Dermis blood vessel endothelial cell (primary cell): Measurements from ENCODE around the gene NKX2-8. TPM values are rescaled to one million over a fixed set of nuclear protein-coding genes. Genes with fewer than 3 reads are reported as not detected.
"Not testable (repeated sequence)": the region's sequence is repeated elsewhere in the genome, so short reads cannot be mapped to it uniquely, and the experiment has no call there.

Experiments
- DNase-seq: peaks from one replicate; pipeline ENCODE4 v3.0.0; 2010
- total RNA-seq: library from RNA; depleted of rRNA; stranded (reverse); fragments of >200 nt; gene quantifications from 2 replicates; pipeline ENCODE4 v1.2.3, GENCODE V29; 2014

The NKX2-8 gene
- total RNA-seq, 1 donor from 2014 or later = not detected

DNA sequence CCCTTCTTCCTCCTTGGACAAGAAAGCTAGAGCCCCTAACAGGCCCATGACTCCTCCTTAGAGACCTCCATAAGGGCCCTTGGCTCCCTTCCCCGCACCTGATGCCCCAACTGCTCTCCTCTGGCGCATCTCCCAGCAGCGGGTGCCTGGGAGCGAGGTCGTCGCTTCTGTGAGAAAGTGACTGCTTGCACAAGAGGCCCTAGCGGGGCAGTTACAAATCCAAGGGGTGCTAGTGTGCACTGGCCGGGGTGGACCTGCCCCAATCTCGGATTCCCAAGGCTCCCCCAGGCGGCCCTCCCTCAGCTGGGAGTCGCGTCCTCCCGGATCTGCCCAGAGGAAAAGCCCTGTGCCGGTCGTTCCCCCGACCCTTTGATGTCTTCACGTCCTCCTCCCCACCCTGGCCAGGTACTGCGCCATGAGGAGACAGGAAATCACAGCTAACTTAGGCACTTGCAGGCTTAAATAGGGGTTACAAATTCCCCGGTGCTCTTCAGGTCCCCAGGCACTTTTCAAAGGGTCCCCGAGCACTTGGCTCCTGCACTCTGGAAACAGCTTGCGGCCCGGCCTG is 2.8 kb downstream of the NKX2-8 start:
- no peak for DNase-seq

DNA sequence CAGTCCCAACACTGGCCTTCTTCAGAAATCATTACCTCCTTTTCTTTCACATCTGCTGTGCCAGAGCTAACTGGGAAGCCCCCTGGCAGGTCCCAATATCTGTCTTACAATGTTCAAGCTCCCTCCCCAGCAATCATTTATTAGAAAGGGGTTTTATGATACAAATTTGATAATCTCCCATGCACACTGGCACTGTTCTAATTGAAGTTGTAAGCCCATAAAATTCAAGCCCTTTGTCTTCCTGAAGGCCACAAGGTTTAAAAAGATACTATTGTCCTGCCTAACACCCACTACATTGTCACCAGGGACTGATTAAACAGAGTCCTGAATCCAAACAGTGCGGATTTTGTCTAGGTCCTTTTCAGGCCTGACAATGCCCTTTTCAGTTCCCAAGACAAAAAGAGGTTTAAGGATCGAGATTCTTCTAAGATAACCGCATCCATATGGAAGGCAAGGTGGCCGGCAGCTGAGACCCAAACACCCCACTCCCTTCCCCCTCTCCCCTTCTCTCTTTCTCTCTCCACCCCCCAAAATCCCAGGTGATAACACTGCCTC is 3.3 kb downstream of the NKX2-8 start:
- DNase-seq = no peak

DNA sequence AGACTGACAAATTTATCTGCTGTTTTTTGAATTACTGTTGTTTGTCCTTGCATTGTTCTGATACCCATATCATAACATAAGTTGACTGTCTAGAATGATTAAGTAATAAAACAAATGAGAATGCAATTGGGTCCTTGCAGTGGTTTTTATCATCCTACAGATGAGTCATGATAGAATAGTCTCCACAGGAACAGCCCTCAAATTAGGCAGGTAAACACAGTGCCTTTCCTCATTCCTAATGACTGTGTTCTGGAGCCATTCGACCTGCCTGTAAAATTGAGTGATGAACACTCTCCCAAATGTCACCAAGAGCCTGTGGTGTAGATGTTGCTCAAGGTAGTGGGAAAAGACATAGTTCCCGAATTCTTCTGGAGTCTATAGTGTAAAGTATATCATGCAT is 12.3 kb downstream of the NKX2-8 start:
- DNase-seq = no peak

- peak; percentile 49 for DNase-seq
Observed at GRCh38 chr14:36556811-36557433, 25.5 kb downstream of the NKX2-8 start.

- DNase-seq = no peak
Observed at GRCh38 chr14:36555998-36556743, 26.2 kb downstream of the NKX2-8 start.

DNA sequence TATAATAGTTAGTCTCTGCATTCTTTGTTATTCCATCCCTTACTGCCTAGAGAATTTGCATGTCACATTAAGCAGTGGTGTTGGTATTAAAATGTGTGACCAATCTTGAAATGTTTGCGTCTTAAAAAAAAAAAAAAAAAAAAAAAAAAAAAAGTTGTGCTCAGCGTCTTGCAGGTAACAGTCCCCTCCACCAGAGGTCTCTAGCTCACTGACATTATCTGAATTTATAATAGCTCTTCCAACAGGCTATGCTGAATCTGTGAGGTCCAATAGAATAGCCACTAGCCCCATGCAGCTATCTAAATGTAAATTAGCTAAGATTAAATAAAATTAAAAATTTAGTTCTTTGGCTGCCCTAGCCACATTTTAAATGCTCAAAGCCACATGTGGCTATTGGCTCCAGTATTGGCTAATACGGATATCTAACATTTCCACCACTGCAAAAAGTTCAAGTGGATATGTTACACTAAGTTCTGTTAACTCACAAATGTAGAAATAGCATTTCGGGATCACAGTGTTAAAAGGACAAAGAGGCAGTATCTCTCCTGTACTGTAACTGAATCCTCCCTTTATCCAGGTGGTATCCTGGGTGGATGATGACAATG is 28.7 kb downstream of the NKX2-8 start:
- DNase-seq = peak; percentile 69

- no peak for DNase-seq
Observed at GRCh38 chr14:36550899-36551298, 31.5 kb downstream of the NKX2-8 start.

DNA sequence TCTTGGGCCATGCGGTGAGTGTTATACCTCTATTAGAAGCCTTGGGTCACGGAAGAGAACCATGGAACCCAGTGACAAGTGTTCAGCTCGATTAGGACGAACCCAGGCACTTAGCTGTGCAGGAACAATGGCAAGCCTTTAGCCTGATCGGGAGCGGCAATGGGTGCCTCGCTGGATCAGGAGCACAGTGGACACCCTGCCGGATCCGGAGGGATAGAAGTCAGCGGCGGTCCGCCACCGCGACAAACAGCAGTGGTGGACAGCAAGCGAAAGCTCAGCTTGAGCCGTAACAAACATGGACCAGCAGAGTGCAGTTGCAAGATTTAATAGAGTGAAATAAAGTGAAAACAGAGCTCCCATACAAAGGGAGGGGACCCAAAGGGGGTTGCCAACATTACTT is 38.1 kb downstream of the NKX2-8 start:
- not testable (repeated sequence) for DNase-seq

DNA sequence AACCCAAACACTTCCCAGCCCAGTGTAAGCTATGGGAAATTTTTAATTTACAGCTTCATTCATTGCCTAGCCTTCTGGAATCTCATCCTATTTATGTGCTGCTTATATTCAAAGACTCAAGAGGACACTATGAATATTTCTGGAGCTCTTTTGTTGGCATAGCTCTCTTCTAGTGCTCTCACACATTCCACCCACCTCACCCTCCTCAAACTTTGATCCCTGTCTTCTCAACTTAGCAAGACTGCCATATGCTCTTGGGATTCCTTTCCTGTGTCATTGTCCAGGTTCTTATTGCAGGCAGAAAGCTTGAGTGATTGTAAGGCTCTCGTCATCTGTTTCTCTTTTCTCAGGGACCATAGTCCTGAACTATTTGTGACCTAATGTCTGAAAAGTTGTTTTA is 44.4 kb downstream of the NKX2-8 start:
- DNase-seq = no peak

Other genes with a start within 250 kb of the NKX2-8 start
- not detected in 2 replicates for gene NKX2-1, start 62.4 kb downstream of the NKX2-8 start, total RNA-seq
- gene PAX9, start 79.2 kb upstream of the NKX2-8 start, total RNA-seq = 0.37 TPM in 1 of 2 replicates, not detected in the other